Transverse colon (tissue), 4 donors: Measurements from ENCODE around the gene ESX1. TPM values are rescaled to one million over a fixed set of nuclear protein-coding genes. Genes with fewer than 3 reads are reported as not detected.

Experiments used
- DNase-seq: peaks from one replicate; pipeline ENCODE4 v3.0.0-alpha.2; 2019
- H3K27ac ChIP-seq, 4 donors: fragments of 200-600 bp; sonication (generic); 2 replicates each; pipeline ENCODE4 v1.5.1; 2016 to 2018; ENCODE audit warnings: inconsistent platforms in 4 of 4
- H3K27me3 ChIP-seq: fragments of 200-600 bp; sonication (generic); 2 replicates; pipeline ENCODE4 v1.5.1; 2017; ENCODE audit warnings: inconsistent platforms
- H3K36me3 ChIP-seq, 4 donors: fragments of 200-600 bp; sonication (generic); 2 replicates each; pipeline ENCODE4 v1.5.1; 2017 to 2019; ENCODE audit warnings: inconsistent platforms in 4 of 4
- H3K4me1 ChIP-seq, 4 donors: fragments of 200-600 bp; sonication (generic); 2 replicates each; pipeline ENCODE4 v1.5.1; 2017 to 2020; ENCODE audit warnings: inconsistent platforms in 4 of 4
- H3K4me3 ChIP-seq, 4 donors: fragments of 200-600 bp; sonication (generic); 1 replicate in 1 of 4; 2 replicates in 3 of 4; pipeline versions ENCODE4 v1.5.1 to v1.6.1; 2017 to 2019; ENCODE audit warnings: inconsistent platforms in 4 of 4
- H3K9me3 ChIP-seq, 2 donors: fragments of 200-600 bp; sonication (generic); 2 replicates each; pipeline ENCODE4 v1.5.1; 2017 to 2019; ENCODE audit warnings: inconsistent platforms in 2 of 2
- CTCF ChIP-seq, 5 experiments: fragments of 200-600 bp in 3 of 5; fragments of 450-650 bp in 2 of 5; sonication (generic) in 3 of 5; IDR thresholded peaks; 1 replicate in 2 of 5; 2 replicates in 3 of 5; pipeline ENCODE4 v1.5.1; 2016 to 2017; ENCODE audit warnings: antibody characterized with exemption in 5 of 5, inconsistent platforms in 3 of 5, mild to moderate bottlenecking in 2 of 5, moderate library complexity in 1 of 5
- EP300 ChIP-seq: sonication (generic); formaldehyde crosslinking; IDR thresholded peaks from one replicate; pipeline ENCODE4 v1.6.1; 2017; ENCODE audit warnings: antibody characterized with exemption, low read depth
- POLR2A ChIP-seq: fragments of 450-650 bp; IDR thresholded peaks from one replicate; pipeline ENCODE4 v1.6.1; 2016; ENCODE audit warnings: antibody characterized with exemption, mild to moderate bottlenecking, moderate library complexity
- POLR2AphosphoS5 ChIP-seq, 3 donors: sonication (generic); formaldehyde crosslinking; IDR thresholded peaks; one replicate each; pipeline ENCODE4 v1.6.1; 2016; ENCODE audit warnings: antibody characterized with exemption in 3 of 3
- WGBS, 2 donors: methylation state at CpG; one replicate each; pipeline ENCODE4 v1.1.5; 2018; ENCODE audit warnings: low coverage in 1 of 2; 5-methylcytosine and 5-hydroxymethylcytosine counted together
- in situ Hi-C, 4 donors: fragments of 200-750 bp; cut with MboI; loops; one replicate each; pipeline versions ENCODE4 v1.15.0 to v1.15.1; 2017; ENCODE audit warnings: low sequenced_read_pairs in 3 of 4, low pct_ligation_motif_present in 1 of 4, low pct_unique_long_range_greater_than_20kb in 1 of 4
- intact Hi-C: fragments of 100-400 bp; cut with DNase I; formaldehyde crosslinking; loops from one replicate; pipeline ENCODE4 v1.15.1; 2023; ENCODE audit warnings: low total_unique reads
- total RNA-seq, 4 donors: library from RNA; depleted of rRNA; stranded (reverse); fragments of >200 nt; gene quantifications; one replicate each; pipeline ENCODE4 v1.1.0, GENCODE V29; 2016

ESX1 gene
- total RNA-seq, 4 donors from 2014 or later = not detected

DNA sequence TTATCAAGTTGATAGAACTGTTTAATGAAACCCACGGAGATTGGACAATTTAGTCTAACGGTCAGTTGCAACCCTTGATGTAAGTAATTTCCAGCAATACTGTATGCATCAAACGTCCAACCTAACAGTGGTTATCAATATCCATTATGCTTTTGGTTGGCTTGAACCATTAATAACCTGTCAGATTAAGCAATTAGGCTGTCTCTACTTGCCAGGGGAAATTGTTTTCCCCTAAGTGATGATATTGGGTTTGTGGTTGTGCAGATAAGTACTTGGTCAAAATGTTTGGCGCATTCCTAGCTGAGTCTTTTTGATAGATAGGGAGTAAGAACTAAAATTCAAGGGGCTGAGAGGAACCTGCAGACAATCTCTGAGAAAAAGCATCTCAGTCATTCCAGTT is 30.5 kb upstream of the ESX1 start:
- in situ Hi-C loops = no loop called here
- no peaks in the 10 kb centered on the region for H3K4me1 ChIP-seq
- DNase-seq = no peak
- H3K27ac ChIP-seq = no peak overlapping the region
- 80% methylated on average over 4 of the region's 4 CpGs; no CpG with 5 or more reads in 1 of the 2 donors for WGBS, 2 donors
- H3K36me3 ChIP-seq = no peaks in the 10 kb centered on the region
- H3K9me3 ChIP-seq = no peaks in the 10 kb centered on the region
- H3K4me3 ChIP-seq = no peak overlapping the region
- TF ChIP-seq POLR2A = no peak
- no peak for TF ChIP-seq EP300
- TF ChIP-seq POLR2AphosphoS5 (IDR thresholded peaks at IDR 0.05) = no peak
- TF ChIP-seq CTCF (IDR thresholded peaks at IDR 0.05) = no peak
- no peaks in the 10 kb centered on the region for H3K27me3 ChIP-seq
- intact Hi-C loops = no loop called here

- Histone ChIP-seq H3K27ac (no peak overlapping the region), H3K4me1 (no peaks in the 10 kb centered on the region), H3K27me3 (no peaks in the 10 kb centered on the region), H3K9me3 (no peaks in the 10 kb centered on the region), H3K4me3 (no peak overlapping the region), H3K36me3 (no peaks in the 10 kb centered on the region)
- in situ Hi-C loops (no loop called here), intact Hi-C loops (no loop called here)
- DNase-seq = no peak
- no peak for TF ChIP-seq POLR2AphosphoS5 (IDR thresholded peaks at IDR 0.05)
- TF ChIP-seq POLR2A = no peak
- no peak for TF ChIP-seq CTCF (IDR thresholded peaks at IDR 0.05)
- TF ChIP-seq EP300 = no peak
- WGBS, 2 donors = 58% methylated on average over 2 of the region's 2 CpGs; no CpG with 5 or more reads in 1 of the 2 donors
Observed at GRCh38 chrX:104284507-104284906, 29.8 kb upstream of the ESX1 start.

DNA sequence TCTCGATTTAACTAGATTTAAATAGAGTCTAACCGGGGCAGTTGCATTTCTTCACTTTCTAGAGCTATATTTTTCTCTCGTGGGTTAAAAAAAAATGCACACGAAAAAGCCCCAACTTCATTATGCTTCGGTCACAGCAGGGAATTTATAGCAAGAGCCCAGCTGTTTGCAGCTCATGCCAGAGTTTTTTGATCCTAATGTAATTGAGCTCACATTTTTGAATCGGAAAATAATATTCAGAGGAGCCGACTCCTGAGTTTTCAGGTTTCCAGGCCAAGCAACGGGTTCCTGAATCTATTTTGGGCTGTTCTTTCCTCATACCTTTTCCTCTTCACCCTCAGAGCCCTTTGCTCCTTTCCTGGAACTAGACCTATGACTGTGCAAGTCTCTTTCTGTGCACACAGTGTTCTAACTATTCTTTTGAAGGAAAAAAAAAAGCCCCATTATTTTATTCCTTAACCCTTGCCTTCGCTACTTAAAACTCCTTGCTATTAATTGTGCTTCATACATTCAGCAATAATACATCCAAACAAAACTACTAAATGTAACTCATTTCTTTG is 27.5 kb upstream of the ESX1 start:
- intact Hi-C loops (no loop called here), in situ Hi-C loops (no loop called here)
- DNase-seq = no peak
- Histone ChIP-seq H3K36me3 (no peaks in the 10 kb centered on the region), H3K4me1 (no peaks in the 10 kb centered on the region), H3K27ac (no peak overlapping the region), H3K27me3 (no peaks in the 10 kb centered on the region), H3K9me3 (no peaks in the 10 kb centered on the region), H3K4me3 (no peak overlapping the region)
- no peak for TF ChIP-seq POLR2A
- TF ChIP-seq EP300 = no peak
- TF ChIP-seq POLR2AphosphoS5 (IDR thresholded peaks at IDR 0.05) = no peak
- TF ChIP-seq CTCF (IDR thresholded peaks at IDR 0.05) = no peak
- 53% methylated on average over 9 of the region's 9 CpGs; no CpG with 5 or more reads in 1 of the 2 donors for WGBS, 2 donors

- H3K27ac ChIP-seq = no peak overlapping the region
- intact Hi-C loops = no loop called here
- TF ChIP-seq EP300 = no peak
- no peak for TF ChIP-seq POLR2A
Observed at GRCh38 chrX:104281564-104281963, 26.8 kb upstream of the ESX1 start.

GRCh38 chrX:104280609-104281008 is 25.9 kb upstream of the ESX1 start:
- Histone ChIP-seq H3K9me3 (no peaks in the 10 kb centered on the region), H3K4me3 (no peak overlapping the region), H3K36me3 (no peaks in the 10 kb centered on the region), H3K4me1 (no peaks in the 10 kb centered on the region), H3K27ac (no peak overlapping the region), H3K27me3 (no peaks in the 10 kb centered on the region)
- no peak for TF ChIP-seq EP300
- TF ChIP-seq CTCF (IDR thresholded peaks at IDR 0.05) = no peak
- no peak for TF ChIP-seq POLR2A
- TF ChIP-seq POLR2AphosphoS5 (IDR thresholded peaks at IDR 0.05) = no peak
- in situ Hi-C loops = no loop called here
- no peak for DNase-seq
- 77% methylated on average over 5 of the region's 5 CpGs; no CpG with 5 or more reads in 1 of the 2 donors for WGBS, 2 donors
- intact Hi-C loops = no loop called here

More at GRCh38 chrX:104281564-104281963, 26.8 kb upstream of the ESX1 start:
- Histone ChIP-seq H3K36me3 (no peaks in the 10 kb centered on the region), H3K9me3 (no peaks in the 10 kb centered on the region), H3K4me1 (no peaks in the 10 kb centered on the region), H3K27me3 (no peaks in the 10 kb centered on the region), H3K4me3 (no peak overlapping the region)
- 78 to 100% methylated on average over 1 to 4 of the region's 4 CpGs for WGBS, 2 donors
- DNase-seq = no peak
- in situ Hi-C loops = no loop called here
